Ovary (tissue), 3 donors: Measurements from ENCODE around the gene GREM2.

Experiments
- CTCF ChIP-seq, 3 donors: fragments of 450-650 bp in 2 of 3; fragments of 200-600 bp in 1 of 3; IDR thresholded peaks; one replicate each; pipeline versions ENCODE4 v1.5.1 to v1.8.0; 2016 to 2022; ENCODE audit warnings: antibody characterized with exemption in 3 of 3, mild to moderate bottlenecking in 1 of 3
- EP300 ChIP-seq: sonication (generic); formaldehyde crosslinking; IDR thresholded peaks from one replicate; pipeline ENCODE4 v1.6.1; 2017; ENCODE audit warnings: antibody characterized with exemption
- POLR2A ChIP-seq: fragments of 450-650 bp; IDR thresholded peaks from one replicate; pipeline ENCODE4 v1.6.1; 2017; ENCODE audit warnings: antibody characterized with exemption, mild to moderate bottlenecking, moderate library complexity
- donor health status: DM: no; HTN: no; CAD: no.

GRCh38 chr1:240517891-240518290 lies 94.1 kb downstream of the GREM2 start:
- TF ChIP-seq EP300 (no peak), POLR2A (no peak), CTCF (IDR thresholded peaks at IDR 0.05) (no peak)
